D721Med (cell line): ENCODE measurements around the gene ZBED4.

Source experiments
- DNase-seq: peaks from one replicate; pipeline ENCODE4 v3.0.0; 2011; ENCODE audit warnings: low spot score; ENCODE audit not compliant: insufficient read length
- FAIRE-seq: peaks from 2 replicates; lab custom pipeline; 2011; peaks lifted over from hg19 to GRCh38; lab: Jason Lieb, UNC
- TF ChIP-seq, protein P1 (sequence below): IDR thresholded peaks from 2 replicates; pipeline ENCODE4 v1.5.1; 2012; ENCODE audit warnings: mild to moderate bottlenecking, control low read depth; ENCODE audit not compliant: insufficient read depth; ENCODE audit errors: missing control alignments

Gene ZBED4

DNA sequence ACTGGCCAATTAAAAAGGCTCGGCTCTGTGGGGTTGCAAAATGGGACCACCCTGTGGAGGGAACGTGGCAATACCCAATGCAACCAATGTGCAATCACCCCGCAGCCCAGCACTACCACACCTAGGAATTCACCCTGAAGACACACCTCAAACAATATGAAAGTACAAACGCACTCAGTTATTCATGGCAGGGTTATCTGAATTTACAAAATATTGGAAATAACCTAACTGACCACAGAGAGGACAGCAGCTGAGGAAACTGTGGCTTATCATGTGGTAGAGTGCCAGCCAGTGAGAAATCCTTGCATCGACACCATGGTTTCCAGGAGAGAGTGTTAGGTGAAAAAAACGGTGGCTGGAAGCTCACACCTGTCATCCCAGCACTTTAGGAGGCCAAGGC lies 45.9 kb downstream of the ZBED4 start:
- TF ChIP-seq, protein P1, sequence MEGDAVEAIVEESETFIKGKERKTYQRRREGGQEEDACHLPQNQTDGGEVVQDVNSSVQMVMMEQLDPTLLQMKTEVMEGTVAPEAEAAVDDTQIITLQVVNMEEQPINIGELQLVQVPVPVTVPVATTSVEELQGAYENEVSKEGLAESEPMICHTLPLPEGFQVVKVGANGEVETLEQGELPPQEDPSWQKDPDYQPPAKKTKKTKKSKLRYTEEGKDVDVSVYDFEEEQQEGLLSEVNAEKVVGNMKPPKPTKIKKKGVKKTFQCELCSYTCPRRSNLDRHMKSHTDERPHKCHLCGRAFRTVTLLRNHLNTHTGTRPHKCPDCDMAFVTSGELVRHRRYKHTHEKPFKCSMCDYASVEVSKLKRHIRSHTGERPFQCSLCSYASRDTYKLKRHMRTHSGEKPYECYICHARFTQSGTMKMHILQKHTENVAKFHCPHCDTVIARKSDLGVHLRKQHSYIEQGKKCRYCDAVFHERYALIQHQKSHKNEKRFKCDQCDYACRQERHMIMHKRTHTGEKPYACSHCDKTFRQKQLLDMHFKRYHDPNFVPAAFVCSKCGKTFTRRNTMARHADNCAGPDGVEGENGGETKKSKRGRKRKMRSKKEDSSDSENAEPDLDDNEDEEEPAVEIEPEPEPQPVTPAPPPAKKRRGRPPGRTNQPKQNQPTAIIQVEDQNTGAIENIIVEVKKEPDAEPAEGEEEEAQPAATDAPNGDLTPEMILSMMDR: no peak
- FAIRE-seq (no peak), DNase-seq (no peak)

DNA sequence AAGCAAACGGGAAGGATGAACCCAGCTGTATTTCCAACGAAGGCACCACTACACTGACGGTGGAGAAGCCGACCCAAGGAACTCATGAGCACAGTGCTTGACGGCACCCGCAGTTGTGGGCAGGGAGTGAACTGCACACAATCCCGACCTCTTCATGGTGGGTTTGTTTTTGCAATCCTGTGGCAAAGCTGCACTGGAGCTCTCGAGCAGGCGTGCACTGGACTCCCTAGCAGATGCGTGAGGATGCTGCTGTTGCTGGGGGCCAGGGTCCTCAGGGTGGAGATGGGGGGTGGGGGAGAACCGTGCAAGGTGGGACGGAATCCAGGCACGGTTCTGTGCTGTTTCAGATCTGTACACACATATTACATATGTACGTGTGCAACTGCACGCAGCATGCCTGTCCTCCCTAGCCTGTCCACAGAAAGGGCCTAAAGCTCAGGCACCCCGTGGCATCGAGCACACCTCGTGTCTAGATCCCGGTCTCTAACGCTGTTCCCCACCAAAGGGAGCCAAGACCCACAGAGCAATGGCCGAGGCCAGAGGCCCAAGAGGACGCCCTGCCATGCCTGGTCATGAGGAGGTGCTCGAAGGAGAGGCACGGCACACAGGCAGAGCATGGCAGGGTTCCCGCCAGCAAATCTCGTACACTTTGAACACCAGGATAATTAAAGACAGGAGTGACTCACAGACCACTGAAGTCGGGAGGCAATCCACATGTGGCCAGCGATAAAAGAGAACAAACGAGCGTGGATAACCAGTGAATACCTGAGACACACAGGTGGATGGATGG lies 47.0 kb downstream of the ZBED4 start:
- DNase-seq (no peak), FAIRE-seq (no peak)
- TF ChIP-seq, protein P1: no peak

DNA sequence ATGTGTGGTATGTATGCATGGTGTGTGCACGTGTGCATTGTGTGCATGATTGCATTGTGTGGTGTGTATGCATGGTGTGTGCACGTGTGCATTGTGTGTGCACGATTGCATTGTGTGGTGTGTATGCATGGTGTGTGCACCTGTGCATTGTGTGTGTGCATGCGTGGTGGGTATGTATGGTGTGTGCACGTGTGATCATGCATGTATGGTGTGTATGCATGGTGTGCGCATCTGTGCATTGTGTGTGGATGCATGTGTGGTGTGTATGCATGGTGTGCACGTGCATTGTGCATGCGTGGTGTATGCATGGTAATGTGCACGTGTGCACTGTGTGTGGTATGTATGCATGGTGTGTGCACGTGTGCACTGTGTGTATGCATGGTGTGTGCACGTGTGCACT lies 47.8 kb downstream of the ZBED4 start:
- no peak for FAIRE-seq
- DNase-seq: no peak
- TF ChIP-seq, protein P1: no peak

DNA sequence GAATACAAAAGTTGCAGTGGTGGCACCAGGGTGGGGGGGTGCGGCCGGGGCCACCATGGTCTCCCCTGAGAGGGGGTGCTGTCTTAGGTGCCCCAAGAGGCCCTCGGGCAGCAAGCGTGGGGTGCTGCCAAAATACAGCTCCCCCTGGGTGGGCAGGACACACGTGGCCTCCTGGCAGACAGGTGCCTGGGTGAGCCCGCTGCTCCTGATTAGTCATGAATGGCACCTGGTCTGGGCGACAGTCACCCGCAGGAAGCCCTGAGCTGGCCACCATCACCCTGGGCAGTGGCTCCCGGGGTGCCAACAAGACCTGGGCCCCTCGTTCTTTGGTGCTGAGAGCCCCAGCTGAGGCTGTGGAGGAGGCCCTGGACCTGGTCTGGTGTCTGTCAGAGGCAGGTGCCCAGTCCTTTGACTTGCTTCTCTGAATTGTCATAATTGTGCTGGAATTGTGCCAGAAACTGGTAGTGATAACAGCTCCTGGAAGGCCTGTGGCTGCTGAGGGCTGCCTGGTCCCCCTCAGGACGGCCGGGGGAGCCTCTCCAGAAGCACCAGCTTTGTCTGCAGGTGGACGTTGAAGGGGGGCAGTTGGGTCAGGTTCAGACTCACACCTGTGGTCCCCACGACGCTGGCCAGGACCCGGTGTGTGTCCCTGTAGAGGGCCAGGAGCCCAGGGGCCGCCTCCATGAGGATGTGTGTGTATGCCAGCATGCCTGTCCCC lies 49.8 kb downstream of the ZBED4 start:
- TF ChIP-seq, protein P1: no peak
- no peak for DNase-seq
- FAIRE-seq: no peak

DNA sequence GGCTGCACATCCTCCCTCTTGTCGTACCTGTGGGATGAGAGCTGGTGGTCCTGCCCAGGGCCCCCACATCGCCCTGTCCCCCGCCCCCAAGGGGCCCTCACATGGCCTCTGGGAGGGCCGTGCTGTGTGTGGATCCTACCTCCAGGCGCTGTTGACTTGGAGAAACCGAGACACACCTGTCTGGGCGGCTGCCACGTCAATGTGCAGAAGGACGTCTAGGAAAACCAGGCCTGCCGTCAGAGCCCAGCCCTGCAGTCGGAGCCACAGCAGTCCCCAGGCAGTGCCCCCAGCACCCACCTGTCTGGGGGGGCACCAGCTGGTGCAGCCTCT lies 50.4 kb downstream of the ZBED4 start:
- FAIRE-seq (no peak), DNase-seq (no peak)
- TF ChIP-seq, protein P1: no peak

DNA sequence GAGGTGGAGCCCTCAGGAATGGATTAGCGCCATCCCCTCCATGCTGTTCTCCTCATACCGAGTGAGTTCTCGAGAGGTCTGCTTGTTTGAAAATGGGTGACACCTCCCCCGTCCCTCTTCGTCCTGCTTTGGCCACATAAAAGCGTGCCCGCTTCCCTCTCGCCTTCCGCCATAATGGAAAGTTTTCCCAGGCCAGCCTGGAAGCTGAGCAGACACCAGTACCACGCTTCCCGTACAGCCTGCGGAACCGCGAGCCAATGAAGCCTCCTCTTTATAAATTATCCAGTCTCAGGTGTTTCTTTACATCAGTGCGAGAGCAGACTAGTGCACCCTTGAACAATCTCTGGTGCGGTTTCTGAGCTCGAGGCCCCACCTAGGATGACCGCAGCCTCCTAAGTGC lies 51.8 kb downstream of the ZBED4 start:
- TF ChIP-seq, protein P1: no peak
- DNase-seq (no peak), FAIRE-seq (no peak)
